Common myeloid progenitor, CD34-positive (primary cell): Measurements from ENCODE around the gene PRSS23.
A peak's percentile ranks its signal among the peaks of the same experiment; 100 is the strongest.

ENCODE experiments used
- CTCF ChIA-PET: fragments of 350-600 bp; sonication (Branson Sonifier 250); formaldehyde crosslinking; loops from one replicate; lab custom pipeline; 2021; ENCODE audit warnings: antibody characterized with exemption; lab: Charles Lee
- POLR2A ChIA-PET: fragments of 350-600 bp; sonication (Branson Sonifier 250); formaldehyde crosslinking; loops from one replicate; lab custom pipeline; 2021; ENCODE audit warnings: antibody characterized with exemption; lab: Charles Lee
- DNase-seq, 3 donors: peaks; one replicate each; pipeline versions ENCODE4 v3.0.0 to v3.0.0-alpha.2; 2013
- H3K27ac ChIP-seq, 2 experiments: 1 replicate in 1 of 2; 2 replicates in 1 of 2; pipeline ENCODE4 v1.7.0; 2013; ENCODE audit warnings: inconsistent platforms in 2 of 2, low read length in 2 of 2, mild to moderate bottlenecking in 2 of 2, low read depth in 1 of 2, moderate library complexity in 1 of 2; ENCODE audit not compliant: severe bottlenecking in 2 of 2, insufficient read depth in 1 of 2, poor library complexity in 1 of 2
- H3K27me3 ChIP-seq, 5 experiments: replicated peaks in 2 of 5; 1 replicate in 3 of 5; 2 replicates in 2 of 5; pipeline versions ENCODE4 v1.6.1 to v1.7.0; 2013; ENCODE audit warnings: low read length in 4 of 5, mild to moderate bottlenecking in 2 of 5, moderate library complexity in 2 of 5, inconsistent platforms in 1 of 5; ENCODE audit not compliant: insufficient read depth in 5 of 5, control insufficient read depth in 4 of 5
- H3K36me3 ChIP-seq, 4 experiments: 1 replicate in 2 of 4; 2 replicates in 2 of 4; pipeline versions ENCODE4 v1.6.1 to v1.7.0; 2013; ENCODE audit warnings: low read length in 3 of 4, control low read depth in 1 of 4, mild to moderate bottlenecking in 1 of 4; ENCODE audit not compliant: control insufficient read depth in 4 of 4, insufficient read depth in 4 of 4
- H3K4me1 ChIP-seq, 4 experiments: 1 replicate in 3 of 4; 2 replicates in 1 of 4; pipeline versions ENCODE4 v1.6.1 to v1.7.1; 2013; ENCODE audit warnings: low read length in 3 of 4, mild to moderate bottlenecking in 3 of 4, control low read depth in 1 of 4, inconsistent platforms in 1 of 4, moderate library complexity in 1 of 4; ENCODE audit not compliant: control insufficient read depth in 4 of 4, insufficient read depth in 4 of 4; ENCODE audit errors: control extremely low read depth in 1 of 4
- H3K4me3 ChIP-seq, 7 experiments: 1 replicate in 4 of 7; 2 replicates in 3 of 7; pipeline versions ENCODE4 v1.5.1 to v1.7.0; 2013; ENCODE audit warnings: mild to moderate bottlenecking in 7 of 7, low read length in 6 of 7, moderate library complexity in 6 of 7, inconsistent platforms in 2 of 7, low read depth in 2 of 7, control low read depth in 1 of 7; ENCODE audit not compliant: insufficient read depth in 4 of 7, control insufficient read depth in 1 of 7; ENCODE audit errors: extremely low read depth in 1 of 7
- H3K9me3 ChIP-seq, 5 experiments: 1 replicate in 4 of 5; 2 replicates in 1 of 5; pipeline versions ENCODE4 v1.6.1 to v1.7.1; 2013; ENCODE audit warnings: low read length in 4 of 5, mild to moderate bottlenecking in 2 of 5, inconsistent platforms in 1 of 5, low read depth in 1 of 5, moderate library complexity in 1 of 5; ENCODE audit not compliant: control insufficient read depth in 4 of 5, insufficient read depth in 2 of 5; ENCODE audit errors: control extremely low read depth in 1 of 5
- WGBS: methylation state at CpG from one replicate; pipeline ENCODE4 v1.1.5; 2013; ENCODE audit not compliant: insufficient coverage; 5-methylcytosine and 5-hydroxymethylcytosine counted together

PRSS23 gene

GRCh38 chr11:86803136-86804045 lies 3.0 kb downstream of the PRSS23 start:
- Histone ChIP-seq H3K4me1 (peaks cover 0 to 23% (median 13%) of the 10 kb centered on the region in 4 experiments), H3K27ac (no peak overlapping the region), H3K4me3 (no peak overlapping the region), H3K9me3 (no peaks in the 10 kb centered on the region), H3K27me3 (peaks cover 4 to 19% (median 7%) of the 10 kb centered on the region in 5 experiments), H3K36me3 (no peaks in the 10 kb centered on the region)
- POLR2A ChIA-PET, result no interaction called here
- DNase-seq, result no peak
- CTCF ChIA-PET, result interaction anchor here (0.7 to 1.8 kb wide), 6 partner anchors 8 to 348 kb away, joined by 3 to 6 read pairs (median 4); no protein-coding TSS in a partner anchor
- 95% methylated on average over 3 of the region's 5 CpGs for WGBS

DNA sequence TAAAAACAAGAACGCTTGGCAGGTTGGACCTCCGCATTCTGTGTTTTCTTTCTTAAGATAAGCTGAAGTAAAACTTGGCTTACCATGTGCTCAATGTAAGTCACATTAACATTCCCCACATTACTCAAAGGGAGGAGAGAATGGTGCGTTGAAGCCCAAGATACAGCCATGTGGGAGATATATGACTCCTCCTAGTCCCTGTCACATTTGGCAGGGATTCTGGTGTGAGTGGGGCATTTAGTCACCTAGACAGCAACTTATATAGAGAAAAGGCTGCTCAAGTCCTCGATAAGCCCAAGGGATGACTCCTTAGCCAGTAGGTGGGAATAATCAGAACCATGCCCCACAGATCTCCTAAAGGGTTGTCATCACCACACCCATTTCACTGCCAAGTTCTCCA lies 4.6 kb downstream of the PRSS23 start:
- CTCF ChIA-PET, result interaction anchor here (0.8 to 1.7 kb wide), 6 partner anchors 9 to 197 kb away, joined by 3 to 8 read pairs (median 4); no protein-coding TSS in a partner anchor
- Histone ChIP-seq H3K4me3 (no peak overlapping the region), H3K27me3 (peaks cover 4 to 19% (median 7%) of the 10 kb centered on the region in 5 experiments), H3K27ac (no peak overlapping the region), H3K36me3 (no peaks in the 10 kb centered on the region), H3K4me1 (peaks cover 0 to 18% (median 10%) of the 10 kb centered on the region in 4 experiments), H3K9me3 (no peaks in the 10 kb centered on the region)
- WGBS, result 90% methylated on average over 2 of the region's 4 CpGs
- POLR2A ChIA-PET, result no interaction called here
- DNase-seq, result no peak

- H3K4me3 ChIP-seq, result no peak overlapping the region
- peaks cover 0 to 14% (median 4%) of the 10 kb centered on the region in 4 experiments for H3K4me1 ChIP-seq
- POLR2A ChIA-PET, result no interaction called here
- peaks cover 2 to 15% (median 7%) of the 10 kb centered on the region in 5 experiments for H3K27me3 ChIP-seq
- no peaks in the 10 kb centered on the region for H3K9me3 ChIP-seq
- no CpG with 5 or more reads among the region's 2 CpGs for WGBS
- peak in 2 of 3 donors; percentile 57 to 73 for DNase-seq
- no peaks in the 10 kb centered on the region for H3K36me3 ChIP-seq
- CTCF ChIA-PET, result interaction anchor here (0.8 to 1.7 kb wide), 8 partner anchors 12 to 349 kb away, joined by 3 to 8 read pairs (median 3); no protein-coding TSS in a partner anchor
- no peak overlapping the region for H3K27ac ChIP-seq
These were observed 5.5 kb downstream of the PRSS23 start for GRCh38 chr11:86805873-86806310.

- peaks cover 0 to 9% (median 0%) of the 10 kb centered on the region in 4 experiments for H3K4me1 ChIP-seq
- H3K9me3 ChIP-seq, result no peaks in the 10 kb centered on the region
- ChIA-PET POLR2A (no interaction called here), CTCF (interaction anchor here (1.1 to 1.7 kb wide), 2 partner anchors 17 to 198 kb away, joined by 3 to 5 read pairs; no protein-coding TSS in a partner anchor)
- H3K27me3 ChIP-seq, result peaks cover 0 to 6% (median 1%) of the 10 kb centered on the region in 5 experiments
- no peak for DNase-seq
- no peak overlapping the region for H3K4me3 ChIP-seq
- H3K36me3 ChIP-seq, result no peaks in the 10 kb centered on the region
- H3K27ac ChIP-seq, result no peak overlapping the region
- WGBS, result 94% methylated on average over 2 of the region's 3 CpGs
These were observed 6.6 kb downstream of the PRSS23 start for GRCh38 chr11:86806903-86807302.

DNA sequence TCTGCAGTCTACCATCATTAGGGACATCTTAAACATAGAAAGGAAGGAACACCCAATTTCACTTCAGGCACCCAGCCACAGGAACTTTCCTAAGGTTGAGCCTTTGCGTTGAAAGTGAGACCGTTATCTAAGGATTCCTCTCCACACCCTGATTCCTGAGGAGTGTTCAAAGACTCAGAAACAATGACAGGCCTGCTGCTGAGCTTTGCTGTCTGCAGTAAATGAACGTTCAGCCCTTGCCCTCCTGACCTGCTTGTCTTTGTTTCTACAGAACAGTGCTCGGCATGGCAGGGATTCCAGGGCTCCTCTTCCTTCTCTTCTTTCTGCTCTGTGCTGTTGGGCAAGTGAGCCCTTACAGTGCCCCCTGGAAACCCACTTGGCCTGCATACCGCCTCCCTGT lies 7.0 kb downstream of the PRSS23 start:
- H3K36me3 ChIP-seq, result no peaks in the 10 kb centered on the region
- CTCF ChIA-PET, result no interaction called here
- H3K4me1 ChIP-seq, result peaks cover 0 to 9% (median 0%) of the 10 kb centered on the region in 4 experiments
- peaks cover 0 to 2% (median 0%) of the 10 kb centered on the region in 5 experiments for H3K27me3 ChIP-seq
- no peak for DNase-seq
- no peak overlapping the region for H3K4me3 ChIP-seq
- no peak overlapping the region for H3K27ac ChIP-seq
- H3K9me3 ChIP-seq, result no peaks in the 10 kb centered on the region
- POLR2A ChIA-PET, result no interaction called here
- whole genome bisulfite sequencing, result 100% methylated on average over 4 of the region's 5 CpGs

DNA sequence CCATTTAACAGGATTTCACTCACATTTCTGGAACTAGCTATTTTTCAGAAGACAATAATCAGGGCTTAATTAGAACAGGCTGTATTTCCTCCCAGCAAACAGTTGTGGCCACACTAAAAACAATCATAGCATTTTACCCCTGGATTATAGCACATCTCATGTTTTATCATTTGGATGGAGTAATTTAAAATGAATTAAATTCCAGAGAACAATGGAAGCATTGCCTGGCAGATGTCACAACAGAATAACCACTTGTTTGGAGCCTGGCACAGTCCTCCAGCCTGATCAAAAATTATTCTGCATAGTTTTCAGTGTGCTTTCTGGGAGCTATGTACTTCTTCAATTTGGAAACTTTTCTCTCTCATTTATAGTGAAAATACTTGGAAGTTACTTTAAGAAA lies 9.2 kb downstream of the PRSS23 start:
- Histone ChIP-seq H3K9me3 (no peaks in the 10 kb centered on the region), H3K27ac (no peak overlapping the region), H3K36me3 (no peaks in the 10 kb centered on the region), H3K4me1 (peaks cover 0 to 9% (median 0%) of the 10 kb centered on the region in 4 experiments), H3K4me3 (no peak overlapping the region), H3K27me3 (peaks cover 0 to 2% (median 0%) of the 10 kb centered on the region in 5 experiments)
- ChIA-PET CTCF (interaction anchor here (1.0 to 1.7 kb wide), 2 partner anchors 352 to 355 kb away, joined by 3 to 4 read pairs; no protein-coding TSS in a partner anchor), POLR2A (no interaction called here)
- DNase-seq, result no peak
